Measurements from ENCODE around the gene PRCC.
"Not testable (repeated sequence)": the region's sequence is repeated elsewhere in the genome, so short reads cannot be mapped to it uniquely, and the experiment has no call there.

Gene PRCC

DNA sequence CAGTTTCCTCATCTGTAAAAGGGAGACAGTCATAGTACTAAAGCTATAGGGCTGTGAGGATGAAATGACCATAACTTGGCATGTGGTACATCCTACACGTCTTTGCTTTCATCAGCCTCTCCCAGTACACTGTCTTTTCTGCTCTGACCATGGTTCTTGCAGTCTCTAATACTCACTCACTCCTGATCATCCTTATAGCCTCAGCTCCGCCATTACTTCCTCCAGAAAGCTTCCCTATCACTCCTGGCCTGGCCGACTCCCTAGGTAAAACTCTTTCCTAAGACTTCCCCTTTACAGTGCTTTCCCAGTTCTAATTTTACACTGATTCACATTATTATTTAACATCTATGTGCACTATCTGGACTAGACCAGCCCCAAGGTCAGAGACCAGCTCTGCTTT is 21.5 kb upstream of the PRCC start:
- no peak for DNase-seq

DNA sequence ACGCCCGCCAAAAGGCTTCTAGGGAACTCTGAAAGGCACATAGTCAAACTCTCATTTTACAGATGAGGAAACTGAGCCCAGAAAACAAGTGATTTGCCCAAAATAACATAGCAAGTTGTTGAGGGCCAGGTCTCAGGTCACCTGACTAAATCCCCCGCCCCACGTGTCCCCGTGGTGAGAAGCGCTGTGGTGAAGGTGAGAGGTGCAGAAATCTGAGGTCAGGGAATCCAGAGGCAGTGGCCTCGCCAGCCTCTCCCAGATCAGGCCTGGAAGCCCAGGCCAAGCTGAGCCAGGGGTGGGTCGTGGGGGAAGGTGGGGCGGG is 21.0 kb upstream of the PRCC start:
- no peak for DNase-seq

DNA sequence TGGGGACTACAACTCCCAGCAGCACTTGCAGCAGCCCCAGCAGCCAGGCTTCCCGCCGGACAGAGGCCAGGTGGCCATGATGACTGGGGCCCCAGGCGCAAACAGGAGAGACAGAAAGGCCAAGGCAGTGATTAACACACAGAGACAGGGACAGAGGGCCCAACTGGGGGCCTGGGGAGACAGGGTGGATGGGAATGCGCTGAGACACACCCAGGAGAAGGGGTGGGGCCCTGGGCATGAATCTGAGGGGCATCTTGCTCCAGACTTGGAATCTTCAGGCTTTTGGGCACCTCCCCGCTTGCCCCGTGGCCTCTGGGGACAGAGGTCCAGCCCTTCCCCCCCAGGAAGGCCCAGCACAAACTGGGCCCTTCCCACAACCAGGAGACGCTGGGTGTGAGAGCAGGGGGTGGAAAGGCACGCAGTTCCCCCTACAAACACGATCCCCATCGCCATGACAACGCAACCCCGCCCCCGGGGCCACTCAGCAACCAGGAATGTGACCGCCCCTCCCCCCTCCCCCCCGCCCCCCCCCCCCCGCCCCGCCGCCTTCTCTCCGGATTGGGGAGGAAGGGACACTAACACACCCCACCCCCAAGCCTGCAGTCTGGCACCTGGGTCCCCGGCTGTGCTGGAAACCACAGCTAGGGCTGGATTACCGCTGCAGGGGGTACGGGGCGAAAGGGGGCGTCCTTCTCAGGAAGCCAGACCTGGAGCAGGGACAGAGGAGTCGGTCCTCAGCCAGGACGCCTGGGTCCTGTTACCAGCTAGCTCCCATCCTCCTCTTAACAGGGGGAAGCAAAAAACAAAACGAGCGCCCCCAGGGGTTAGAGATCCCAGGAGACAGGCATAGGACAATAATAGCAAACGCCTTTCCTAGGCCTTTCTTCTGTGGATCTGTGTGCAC is 20.4 kb upstream of the PRCC start:
- DNase-seq, result no peak

DNA sequence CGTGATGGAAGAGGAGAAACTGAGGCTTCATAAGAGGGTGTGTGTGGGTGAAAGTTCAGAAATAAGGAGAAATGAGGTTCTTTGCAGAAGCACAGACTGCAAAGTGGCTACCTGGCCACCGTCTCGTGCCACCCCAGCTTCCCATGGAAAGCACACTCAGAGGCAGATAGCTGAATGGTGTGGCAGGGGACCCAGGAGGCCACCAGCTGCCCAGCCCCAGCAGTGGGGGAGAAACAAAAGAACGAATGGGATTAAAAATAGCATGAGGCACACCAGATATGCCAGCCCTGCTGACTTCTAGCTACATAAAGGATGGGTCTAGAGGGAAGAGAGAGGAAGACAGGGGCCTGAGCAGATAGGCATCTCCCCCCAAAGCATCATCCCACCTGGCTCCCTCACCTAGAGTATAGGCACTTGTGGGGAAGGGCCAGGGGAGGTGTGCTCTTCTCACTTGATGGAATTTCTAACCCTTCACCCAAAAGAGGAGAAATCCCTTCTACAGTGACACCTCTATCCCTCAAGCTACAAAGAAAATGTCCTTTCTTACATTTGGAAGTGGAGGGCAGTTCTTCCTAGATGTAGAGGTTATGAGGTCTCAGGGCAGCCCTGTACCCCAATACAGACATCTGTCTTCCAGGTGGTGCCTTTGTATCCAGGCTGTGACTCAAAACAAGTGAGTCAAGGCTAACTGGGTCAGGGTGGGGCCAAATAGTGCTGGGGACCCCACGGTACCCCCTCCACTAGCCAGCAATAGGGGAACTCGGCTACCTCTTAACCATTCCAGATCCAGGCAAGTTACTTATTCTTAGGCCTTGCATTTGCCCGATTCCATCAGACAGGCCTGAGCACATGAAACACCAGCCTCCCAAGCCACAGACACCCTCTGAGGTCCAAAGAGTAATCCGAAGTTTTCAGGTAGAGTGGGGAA is 19.3 kb upstream of the PRCC start:
- DNase-seq, result no peak

DNA sequence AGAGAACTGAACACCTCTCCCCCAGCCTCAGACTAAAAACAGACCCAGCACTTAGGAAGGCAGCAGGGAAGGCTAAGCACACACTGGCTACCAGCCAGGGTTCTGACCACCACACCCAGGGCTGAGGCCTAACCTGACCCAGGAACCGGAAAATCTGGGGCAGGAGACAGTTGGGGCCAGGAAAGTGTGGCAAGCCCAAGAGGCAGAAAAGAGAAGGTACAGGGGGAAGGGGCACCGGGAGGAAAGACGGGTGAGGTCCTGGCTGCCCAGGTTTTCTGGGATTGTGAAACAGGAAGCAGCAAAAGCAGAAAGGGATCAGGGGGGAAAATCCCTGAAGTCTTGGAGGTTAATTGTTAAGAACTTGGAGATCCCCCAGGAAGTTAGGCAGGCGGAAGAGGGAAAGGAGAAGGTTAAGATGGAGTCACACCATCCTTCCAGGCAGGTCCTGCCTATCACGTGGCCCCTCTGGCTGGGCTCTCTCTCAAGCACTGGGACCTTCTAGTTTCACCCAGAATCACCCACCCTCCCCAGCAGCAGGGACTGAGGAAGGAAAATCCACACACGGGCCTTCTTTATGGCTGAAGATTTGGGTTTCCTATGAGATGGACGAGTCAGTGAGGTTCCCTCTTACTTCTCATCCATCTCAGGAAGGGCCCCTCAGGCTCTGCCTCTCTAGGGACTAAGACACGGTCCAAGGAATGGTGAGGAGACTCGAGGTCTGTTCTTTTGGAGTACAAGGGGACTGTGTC is 18.5 kb upstream of the PRCC start:
- no peak for DNase-seq

DNA sequence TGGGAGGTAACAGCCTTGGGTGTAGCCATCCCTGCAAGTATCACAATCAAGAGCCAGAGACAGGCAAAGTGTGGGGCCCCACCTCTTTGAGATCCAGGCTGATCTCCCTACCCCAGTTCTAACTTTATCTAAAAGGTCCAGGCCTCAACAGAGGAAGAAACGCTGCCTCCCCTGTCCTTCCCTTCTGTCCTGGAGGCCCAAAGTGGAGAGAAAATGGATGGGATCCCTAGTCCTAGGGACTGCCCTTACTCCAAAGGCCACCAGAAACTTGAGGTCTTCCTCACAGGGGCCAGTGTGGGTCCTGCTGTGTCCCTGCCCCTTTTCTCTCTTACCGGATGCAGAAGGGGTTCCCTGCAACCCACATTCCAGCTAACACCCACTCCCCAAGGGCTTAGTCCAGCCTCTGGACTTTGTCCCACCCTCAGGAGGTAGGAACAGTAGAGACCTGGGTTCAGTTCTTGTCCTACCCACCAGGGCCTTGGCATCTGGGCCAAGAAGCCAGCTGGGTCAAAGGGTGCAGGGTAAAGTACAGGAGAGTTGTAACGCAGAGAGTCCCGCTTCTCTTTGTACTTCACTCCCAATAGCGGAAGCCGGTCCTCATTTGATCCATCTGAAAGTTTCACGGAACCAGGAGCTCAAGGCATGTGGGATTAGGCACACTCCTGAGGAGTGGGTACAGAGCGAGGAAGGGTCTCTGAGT is 17.8 kb upstream of the PRCC start:
- DNase-seq, result no peak

DNA sequence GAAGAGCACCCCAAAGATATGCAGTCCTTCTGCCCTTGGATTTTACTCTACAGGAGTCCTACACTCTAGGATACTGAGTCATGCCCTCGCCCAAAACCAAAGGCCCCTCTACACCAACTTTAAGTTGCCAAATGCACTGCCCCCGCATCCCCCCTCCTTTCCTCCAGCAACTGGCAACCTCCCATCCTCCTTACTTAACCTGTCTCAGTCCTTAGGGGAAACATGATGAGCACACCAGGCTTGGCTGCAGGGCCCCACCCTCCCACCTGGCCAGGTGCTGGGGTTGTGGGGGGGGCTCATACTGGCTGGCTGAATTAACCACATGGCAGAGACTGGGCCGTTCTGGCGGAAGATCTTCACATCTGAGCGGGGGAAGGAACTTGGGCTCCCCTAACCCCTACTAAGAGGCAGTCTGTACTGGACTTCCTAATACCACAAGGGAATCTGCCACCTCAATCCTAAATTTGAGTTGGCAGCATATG is 17.1 kb upstream of the PRCC start:
- no peak for DNase-seq

DNA sequence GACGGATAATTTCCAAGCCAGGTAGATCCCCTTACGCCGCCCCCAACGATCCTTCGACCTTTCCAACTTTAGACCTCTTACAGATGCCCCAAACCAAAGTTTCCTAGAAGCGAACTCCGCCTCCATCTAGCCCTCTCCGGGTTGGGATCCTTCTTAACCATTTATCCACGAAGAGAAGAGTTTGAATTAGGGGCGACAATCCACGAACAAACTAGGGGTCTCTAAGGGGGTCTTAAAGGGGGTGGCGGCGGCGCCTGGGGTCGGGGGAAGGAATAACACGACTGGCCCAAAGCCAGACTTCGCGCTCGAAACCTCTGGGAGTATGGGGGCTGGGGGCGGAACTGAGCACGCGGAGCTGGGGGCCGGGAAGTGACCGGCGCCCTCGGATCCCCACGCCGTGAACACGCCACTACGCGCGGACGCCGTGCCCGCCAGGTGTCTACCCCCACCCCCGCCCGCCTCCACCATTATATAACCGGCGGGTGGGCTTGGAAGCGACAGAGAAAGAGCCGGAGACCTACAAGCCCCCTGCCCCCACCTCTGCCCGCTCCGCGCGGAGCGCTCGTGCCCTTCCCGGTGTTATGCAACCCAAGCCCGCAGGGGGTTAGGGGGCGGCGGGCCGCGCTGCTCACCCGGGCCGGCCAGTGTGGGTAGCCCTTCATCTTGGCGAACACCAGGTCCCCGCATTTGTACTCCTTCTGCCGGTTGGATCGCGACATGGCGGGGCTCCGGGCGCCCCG is 16.5 kb upstream of the PRCC start:
- no peak for DNase-seq

DNA sequence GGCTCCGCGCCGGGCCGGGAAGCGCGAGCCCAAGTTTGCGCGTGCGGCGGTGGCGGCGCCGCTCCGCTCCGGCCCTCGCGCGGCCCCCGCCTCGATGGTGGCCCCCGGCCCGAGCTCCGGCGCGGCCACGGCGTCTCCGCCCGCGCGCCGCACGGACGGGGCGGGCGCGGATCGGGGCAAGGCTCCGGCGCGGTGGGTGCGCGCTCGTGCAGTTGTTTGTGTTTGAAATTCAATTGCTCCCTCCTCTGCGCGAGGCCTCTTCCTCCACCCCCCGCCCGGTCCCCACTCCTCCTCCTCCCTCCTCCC is 15.9 kb upstream of the PRCC start, which contains the start of gene HDGF:
Gene HDGF (minus strand): TSS at position 225 of the 306 bp plus-strand sequence. CDS start 246 bp downstream, outside the sequence.
- DNase-seq, result no peak

DNA sequence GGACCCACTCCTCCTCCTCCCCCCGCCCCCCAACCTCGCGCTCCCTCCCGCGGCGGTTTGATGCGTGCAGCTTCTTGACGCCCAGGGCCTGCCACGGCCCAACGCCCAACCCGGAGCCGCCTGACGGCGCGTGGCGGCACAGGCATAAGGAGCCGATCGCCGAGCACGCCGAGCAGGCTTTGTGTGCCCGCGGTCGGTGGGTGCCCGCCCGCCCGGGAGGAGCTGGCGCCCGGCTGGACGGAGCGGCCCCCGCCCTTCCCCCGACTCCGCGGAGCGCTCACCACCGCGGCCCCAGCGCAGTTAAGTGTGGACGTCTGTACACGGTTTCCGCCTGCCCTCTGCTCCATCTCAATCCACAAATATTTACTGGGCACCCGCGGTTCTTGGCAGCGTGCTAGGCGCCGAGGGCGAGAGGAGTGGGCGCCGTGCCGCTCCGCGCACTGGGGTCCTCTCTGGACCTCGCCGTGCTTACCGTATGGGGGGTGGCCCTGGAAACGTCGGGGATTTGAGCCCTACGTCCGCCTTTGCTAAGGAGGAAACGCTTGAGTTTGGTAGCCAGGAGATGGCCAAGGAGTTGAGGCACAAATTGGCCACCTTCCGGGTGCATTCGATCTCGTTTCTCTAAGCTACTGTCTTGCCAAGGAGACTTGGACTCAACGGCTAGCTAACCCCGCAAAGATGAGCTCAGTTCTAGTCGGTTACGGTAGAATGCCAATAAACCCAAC is 15.4 kb upstream of the PRCC start:
- peak; percentile 81 for DNase-seq

DNA sequence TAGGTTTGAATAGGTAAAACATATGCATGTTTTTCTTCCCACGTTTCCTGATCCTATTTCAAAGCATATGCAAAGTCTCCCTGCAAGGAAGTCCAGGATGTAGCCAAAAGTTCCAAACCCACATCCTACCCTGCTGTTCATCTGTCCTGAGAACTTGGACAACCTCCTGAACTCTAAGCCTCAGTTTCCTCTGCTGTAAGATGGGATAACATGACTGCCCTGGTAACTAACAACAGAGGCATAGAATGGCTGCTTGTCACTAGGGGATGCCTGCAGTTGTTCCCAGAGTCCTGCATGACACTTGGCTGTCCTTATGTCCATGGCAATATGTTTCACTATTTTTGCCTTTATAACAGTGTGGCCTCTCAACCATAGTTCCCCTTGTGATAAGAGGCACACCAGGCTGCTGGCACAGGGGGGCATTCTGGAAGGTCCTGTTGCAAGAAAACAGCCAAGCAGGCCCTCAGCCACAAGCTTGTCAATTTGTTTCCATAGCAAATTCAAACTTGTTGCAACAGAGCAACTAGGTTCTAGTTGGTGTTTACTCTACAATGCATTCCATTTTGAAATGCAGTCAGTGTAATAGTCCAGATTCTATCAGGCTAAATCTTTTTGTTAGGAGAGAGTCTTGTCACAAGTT is 14.4 kb upstream of the PRCC start:
- DNase-seq, result no peak

DNA sequence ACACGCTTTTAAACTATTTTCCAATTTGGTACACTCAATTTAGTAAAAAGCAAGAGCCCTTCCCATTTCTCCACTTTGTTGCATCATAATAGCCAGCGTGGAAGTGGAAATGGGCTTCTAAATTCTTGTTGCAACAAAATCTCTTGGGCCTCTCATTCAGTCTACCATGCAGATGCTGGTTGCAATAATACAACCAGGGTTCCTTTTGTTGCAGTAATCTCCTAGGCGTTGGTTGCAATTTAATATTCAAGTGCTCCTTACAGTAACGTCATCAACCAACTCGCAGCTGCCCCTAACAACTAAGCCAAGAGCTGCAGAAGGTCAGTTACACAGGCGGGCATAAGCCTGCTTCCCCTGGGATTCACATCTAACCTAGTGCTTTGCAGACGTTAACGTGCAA is 13.1 kb upstream of the PRCC start:
- DNase-seq, result peak; percentile 56

DNA sequence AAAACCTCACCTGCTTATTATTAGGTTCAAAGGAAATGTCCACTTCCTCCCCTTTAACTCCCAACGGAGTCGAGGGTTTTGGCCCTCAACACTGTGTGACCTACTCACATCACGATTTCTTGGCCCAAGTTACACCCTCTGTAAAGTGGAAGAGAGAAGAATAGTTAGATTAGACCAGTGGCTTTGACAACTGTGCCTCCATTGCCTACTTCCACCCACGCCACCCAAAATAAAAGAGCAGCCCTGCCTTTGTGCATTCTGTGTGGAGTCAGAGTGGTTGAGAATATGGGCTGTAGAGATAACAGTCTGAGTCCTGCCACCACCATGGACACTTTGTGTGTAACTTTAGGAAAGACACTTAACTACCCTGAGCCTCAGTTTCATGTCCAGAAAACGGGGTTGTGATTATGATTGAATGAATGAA is 11.8 kb upstream of the PRCC start:
- no peak for DNase-seq

DNA sequence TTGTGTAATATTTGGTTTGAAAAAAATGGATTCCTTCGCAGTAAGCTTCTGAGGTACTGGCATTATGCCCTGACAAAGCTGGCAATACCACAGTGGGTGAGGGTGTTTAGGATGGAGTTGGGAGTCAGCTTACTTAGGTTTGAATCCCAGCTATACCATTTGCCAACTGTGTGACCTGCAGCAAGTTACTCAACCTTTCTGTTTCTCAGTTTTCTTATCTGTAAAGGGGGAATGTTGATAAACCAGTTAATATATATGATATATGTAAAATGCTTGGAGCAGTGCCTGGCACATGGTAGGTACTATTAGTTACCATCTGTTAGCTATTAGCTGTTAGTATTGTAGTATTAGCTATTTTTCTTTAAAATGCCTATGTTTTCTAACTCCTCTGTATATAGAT is 11.0 kb upstream of the PRCC start:
- no peak for DNase-seq

DNA sequence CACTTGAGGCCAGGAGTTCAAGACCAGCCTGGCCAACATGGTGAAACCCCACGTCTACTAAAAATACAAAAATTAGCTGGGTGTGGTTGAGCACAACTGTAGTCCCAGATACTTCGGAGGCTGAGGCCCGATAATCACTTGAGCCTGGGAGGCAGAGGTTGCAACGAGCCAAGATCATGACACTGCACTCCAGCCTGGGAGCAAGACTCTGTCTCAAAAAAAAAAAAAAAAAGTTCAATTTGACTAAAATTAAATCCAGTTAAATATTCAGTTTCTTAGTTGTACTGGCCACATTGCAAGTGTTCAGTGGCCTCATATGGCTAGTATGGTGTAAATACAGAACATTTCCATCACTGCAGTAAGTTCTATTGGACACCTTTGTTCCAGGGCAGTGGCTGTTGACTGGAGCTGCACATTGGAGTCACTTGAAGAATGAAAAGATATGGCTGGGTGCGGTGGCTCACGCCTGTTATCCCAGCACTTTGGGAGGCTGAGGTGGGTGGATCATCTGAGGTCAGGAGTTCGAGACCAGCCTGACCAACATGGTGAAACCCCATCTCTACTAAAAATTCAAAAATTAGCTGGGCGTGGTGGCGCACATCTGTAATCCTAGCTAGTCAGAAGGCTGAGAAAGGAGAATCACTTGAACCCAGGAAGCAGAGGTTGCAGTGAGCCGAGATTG is 9.6 kb upstream of the PRCC start:
- DNase-seq, result not testable (repeated sequence)

DNA sequence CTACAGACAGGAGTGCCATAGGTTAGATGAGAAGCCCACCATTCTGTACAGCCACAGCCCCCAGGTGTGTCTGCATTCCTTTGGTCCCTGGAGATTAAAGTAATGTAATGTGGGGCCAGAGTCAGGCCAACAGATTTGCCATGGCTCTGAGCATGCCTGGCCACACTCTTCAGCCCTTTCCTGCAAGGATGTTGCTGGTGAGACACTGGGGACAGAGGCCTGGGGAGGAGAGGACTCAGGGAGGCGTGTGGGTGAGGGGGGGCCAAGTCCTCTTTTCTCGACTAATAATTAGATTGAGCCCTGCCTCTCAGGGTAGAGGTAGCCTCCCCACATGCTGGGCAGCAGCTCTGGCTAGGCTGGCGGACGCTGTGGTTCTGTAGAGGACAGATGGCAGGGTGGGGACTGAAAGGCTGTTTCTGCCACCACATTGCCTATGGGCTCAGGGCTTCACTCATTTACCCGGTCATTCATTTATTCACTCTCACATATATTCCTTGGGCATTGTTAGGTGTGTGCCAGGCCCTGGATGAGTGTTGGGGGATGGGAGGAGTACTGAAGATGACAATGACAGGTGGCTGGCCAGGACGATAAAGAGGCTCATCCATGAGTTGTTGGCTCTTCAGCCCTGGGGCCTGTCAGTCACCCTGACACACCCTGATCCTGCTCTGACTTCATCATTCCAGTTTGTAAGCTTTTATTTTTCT is 7.1 kb upstream of the PRCC start:
- peak; percentile 41 for DNase-seq

DNA sequence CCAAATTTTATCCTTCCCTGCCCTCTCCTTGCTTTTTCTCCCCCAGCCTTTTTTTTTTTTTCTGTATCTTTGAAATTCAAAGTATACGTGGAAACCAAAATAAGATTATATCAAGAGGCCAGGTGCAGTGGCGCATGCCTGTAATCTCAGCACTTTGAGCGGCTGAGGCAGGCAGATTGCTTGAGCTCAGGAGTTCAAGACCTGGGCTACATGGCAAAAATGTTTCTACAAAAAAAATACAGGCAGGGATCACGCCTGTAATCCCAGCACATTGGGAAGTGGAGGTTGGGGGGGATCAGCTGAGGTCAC is 6.6 kb upstream of the PRCC start:
- DNase-seq, result no peak

DNA sequence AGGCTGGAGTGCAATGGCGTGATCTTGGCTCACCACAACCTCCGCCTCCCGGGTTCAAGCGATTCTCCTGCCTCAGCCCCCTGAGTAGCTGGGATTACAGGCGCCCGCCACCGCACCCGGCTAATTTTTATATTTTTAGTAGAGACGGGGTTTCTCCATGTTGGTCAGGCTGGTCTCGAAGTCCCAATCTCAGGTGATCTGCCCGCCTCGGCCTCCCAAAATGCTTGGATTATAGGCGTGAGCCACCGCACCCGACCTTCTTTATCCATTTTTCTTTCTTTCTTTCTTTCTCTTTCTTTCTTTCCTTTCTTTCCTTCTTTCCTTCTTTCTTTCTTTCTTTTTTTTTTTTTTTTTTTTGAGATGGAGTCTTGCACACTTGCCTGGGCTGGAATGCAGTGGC is 2.2 kb upstream of the PRCC start:
- not testable (repeated sequence) for DNase-seq

DNA sequence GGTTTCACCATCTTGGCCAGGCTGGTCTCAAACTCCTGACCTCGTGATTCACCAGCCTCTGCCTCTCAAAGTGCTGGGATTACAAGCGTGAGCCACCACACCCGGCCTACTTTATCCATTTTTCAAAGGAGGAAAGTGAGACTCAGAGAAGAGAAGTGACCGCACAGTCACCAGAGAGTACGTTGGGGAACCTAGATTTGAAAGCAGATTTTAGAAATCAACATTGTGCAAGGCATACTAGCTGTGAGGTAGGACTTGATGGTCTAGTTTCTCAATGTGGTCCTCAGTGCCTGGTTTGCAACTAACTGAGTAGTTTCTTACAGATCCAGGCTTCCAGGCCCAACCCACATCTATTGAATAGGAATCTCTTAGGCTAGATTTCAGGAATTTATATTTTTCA is 1.7 kb upstream of the PRCC start:
- DNase-seq, result no peak

Data from DMS 273 treated with DMSO at 0.1 percent for 48 hours (cell line).